ENCODE measurements around the gene OR9K2. TPM values are rescaled to one million over a fixed set of nuclear protein-coding genes. Genes with fewer than 3 reads are reported as not detected.
"Not testable (repeated sequence)": the region's sequence is repeated elsewhere in the genome, so short reads cannot be mapped to it uniquely, and the experiment has no call there.

Gene OR9K2
- total RNA-seq, 1 donor from 2014 or later: not detected

GRCh38 chr12:55142669-55143565 lies 16.7 kb downstream of the OR9K2 start:
- H3K4me1 Mint-ChIP-seq (ENCODE audit: unreplicated experiment): no peaks in the 10 kb centered on the region
- no peaks in the 10 kb centered on the region for H3K27me3 Mint-ChIP-seq (ENCODE audit: unreplicated experiment)
- H3K36me3 Mint-ChIP-seq (ENCODE audit: low read depth, unreplicated experiment): no peaks in the 10 kb centered on the region
- peak; percentile 73 for TF ChIP-seq CTCF (IDR thresholded peaks at IDR 0.05; ENCODE audit: unreplicated experiment)
- H3K27ac Mint-ChIP-seq (ENCODE audit: unreplicated experiment): no peak overlapping the region
- no peak overlapping the region for H3K4me3 Mint-ChIP-seq (ENCODE audit: unreplicated experiment)
- DNase-seq (ENCODE audit: low spot score): peak; percentile 50
- no peaks in the 10 kb centered on the region for H3K9me3 Mint-ChIP-seq (ENCODE audit: unreplicated experiment)

GRCh38 chr12:55143566-55143870 lies 17.3 kb downstream of the OR9K2 start:
- Mint-ChIP-seq H3K27ac (ENCODE audit: unreplicated experiment) (no peak overlapping the region), H3K4me3 (ENCODE audit: unreplicated experiment) (no peak overlapping the region), H3K27me3 (ENCODE audit: unreplicated experiment) (no peaks in the 10 kb centered on the region), H3K4me1 (ENCODE audit: unreplicated experiment) (no peaks in the 10 kb centered on the region), H3K9me3 (ENCODE audit: unreplicated experiment) (no peaks in the 10 kb centered on the region), H3K36me3 (ENCODE audit: low read depth, unreplicated experiment) (no peaks in the 10 kb centered on the region)
- no peak for TF ChIP-seq CTCF (IDR thresholded peaks at IDR 0.05; ENCODE audit: unreplicated experiment)
- DNase-seq (ENCODE audit: low spot score): no peak

- DNase-seq (ENCODE audit: low spot score); H3K4me1 Mint-ChIP-seq (ENCODE audit: unreplicated experiment); H3K27ac Mint-ChIP-seq (ENCODE audit: unreplicated experiment); H3K9me3 Mint-ChIP-seq (ENCODE audit: unreplicated experiment); H3K4me3 Mint-ChIP-seq (ENCODE audit: unreplicated experiment); H3K27me3 Mint-ChIP-seq (ENCODE audit: unreplicated experiment); H3K36me3 Mint-ChIP-seq (ENCODE audit: low read depth, unreplicated experiment): not testable (repeated sequence)
Observed at GRCh38 chr12:55167010-55167640, 40.9 kb downstream of the OR9K2 start.

- H3K27ac Mint-ChIP-seq (ENCODE audit: unreplicated experiment): no peak overlapping the region
- no peak overlapping the region for H3K4me3 Mint-ChIP-seq (ENCODE audit: unreplicated experiment)
- no peaks in the 10 kb centered on the region for H3K36me3 Mint-ChIP-seq (ENCODE audit: low read depth, unreplicated experiment)
Observed at GRCh38 chr12:55171445-55171844, 45.2 kb downstream of the OR9K2 start.

GRCh38 chr12:55171846-55172245 lies 45.6 kb downstream of the OR9K2 start:
- not testable (repeated sequence) for H3K27me3 Mint-ChIP-seq (ENCODE audit: unreplicated experiment); H3K4me3 Mint-ChIP-seq (ENCODE audit: unreplicated experiment); H3K4me1 Mint-ChIP-seq (ENCODE audit: unreplicated experiment); H3K36me3 Mint-ChIP-seq (ENCODE audit: low read depth, unreplicated experiment); H3K9me3 Mint-ChIP-seq (ENCODE audit: unreplicated experiment); DNase-seq (ENCODE audit: low spot score); H3K27ac Mint-ChIP-seq (ENCODE audit: unreplicated experiment)

More at GRCh38 chr12:55171445-55171844, 45.2 kb downstream of the OR9K2 start:
- no peak for DNase-seq (ENCODE audit: low spot score)
- Mint-ChIP-seq H3K27me3 (ENCODE audit: unreplicated experiment) (peaks cover 2% of the 10 kb centered on the region), H3K4me1 (ENCODE audit: unreplicated experiment) (no peaks in the 10 kb centered on the region), H3K9me3 (ENCODE audit: unreplicated experiment) (no peaks in the 10 kb centered on the region)
- TF ChIP-seq CTCF (IDR thresholded peaks at IDR 0.05; ENCODE audit: unreplicated experiment): no peak

- TF ChIP-seq CTCF (IDR thresholded peaks at IDR 0.05; ENCODE audit: unreplicated experiment): no peak
- H3K4me3 Mint-ChIP-seq (ENCODE audit: unreplicated experiment): no peak overlapping the region
- H3K9me3 Mint-ChIP-seq (ENCODE audit: unreplicated experiment): no peaks in the 10 kb centered on the region
- H3K36me3 Mint-ChIP-seq (ENCODE audit: low read depth, unreplicated experiment): no peaks in the 10 kb centered on the region
- H3K4me1 Mint-ChIP-seq (ENCODE audit: unreplicated experiment): no peaks in the 10 kb centered on the region
- H3K27ac Mint-ChIP-seq (ENCODE audit: unreplicated experiment): no peak overlapping the region
- DNase-seq (ENCODE audit: low spot score): no peak
- no peaks in the 10 kb centered on the region for H3K27me3 Mint-ChIP-seq (ENCODE audit: unreplicated experiment)
Observed at GRCh38 chr12:55172686-55173085, 46.5 kb downstream of the OR9K2 start.

Measured in endothelial cell (in vitro differentiated cells).